Measurements from ENCODE around the gene TATDN3. TPM values are rescaled to one million over a fixed set of nuclear protein-coding genes. Genes with fewer than 3 reads are reported as not detected.
"Not testable (repeated sequence)": the region's sequence is repeated elsewhere in the genome, so short reads cannot be mapped to it uniquely, and the experiment has no call there.

TATDN3 gene
- total RNA-seq, 1 experiment from 2014 or later: 24.1 TPM

- no peak for DNase-seq (ENCODE audit: low read depth)
These were observed 35.6 kb downstream of the TATDN3 start for GRCh38 chr1:212827171-212827776.

GRCh38 chr1:212827831-212828278 is 36.2 kb downstream of the TATDN3 start:
- no peak for DNase-seq (ENCODE audit: low read depth)

- no peak for DNase-seq (ENCODE audit: low read depth)
These were observed 36.7 kb downstream of the TATDN3 start for GRCh38 chr1:212828395-212828794.

GRCh38 chr1:212833211-212834207 is 41.8 kb downstream of the TATDN3 start:
- DNase-seq (ENCODE audit: low read depth): not testable (repeated sequence)

- DNase-seq (ENCODE audit: low read depth): no peak
These were observed 46.5 kb downstream of the TATDN3 start for GRCh38 chr1:212838145-212838544.

GRCh38 chr1:212844521-212844920 is 52.8 kb downstream of the TATDN3 start:
- DNase-seq (ENCODE audit: low read depth): not testable (repeated sequence)

- no peak for DNase-seq (ENCODE audit: low read depth)
These were observed 55.9 kb downstream of the TATDN3 start, which contains the start of gene SPATA45 for GRCh38 chr1:212847549-212847948. SPATA45 (minus strand) TSS chr1:212847649; CDS start chr1:212836149, 11,500 bp downstream.

- no peak for DNase-seq (ENCODE audit: low read depth)
These were observed 60.5 kb downstream of the TATDN3 start for GRCh38 chr1:212852105-212852688.

- no peak for DNase-seq (ENCODE audit: low read depth)
These were observed 62.0 kb downstream of the TATDN3 start for GRCh38 chr1:212853658-212854057.

GRCh38 chr1:212856755-212857154 is 65.1 kb downstream of the TATDN3 start:
- no peak for DNase-seq (ENCODE audit: low read depth)

GRCh38 chr1:212857992-212858460 is 66.3 kb downstream of the TATDN3 start, which contains the start of gene FLVCR1:
FLVCR1 (plus strand) TSS chr1:212858275; CDS start chr1:212858453, 178 bp downstream.
- DNase-seq (ENCODE audit: low read depth): peak; percentile 94

GRCh38 chr1:212858461-212859265 is 67.0 kb downstream of the TATDN3 start:
- peak; percentile 27 for DNase-seq (ENCODE audit: low read depth)

- DNase-seq (ENCODE audit: low read depth): peak; percentile 12
These were observed 69.3 kb downstream of the TATDN3 start for GRCh38 chr1:212860713-212861581.

GRCh38 chr1:212862111-212862690 is 70.5 kb downstream of the TATDN3 start:
- DNase-seq (ENCODE audit: low read depth): no peak

GRCh38 chr1:212863345-212863744 is 71.7 kb downstream of the TATDN3 start:
- not testable (repeated sequence) for DNase-seq (ENCODE audit: low read depth)

GRCh38 chr1:212864201-212864600 is 72.5 kb downstream of the TATDN3 start:
- DNase-seq (ENCODE audit: low read depth): no peak
